Neural cell (in vitro differentiated cells): ENCODE results near the gene SLC6A19. TPM values are rescaled to one million over a fixed set of nuclear protein-coding genes. Genes with fewer than 3 reads are reported as not detected.

Source experiments
- H2AFZ ChIP-seq: fragments of 200-600, 300-800 bp; sonication (generic), shearing (Covaris generic); 2 replicates; pipeline ENCODE4 v1.6.0; 2014; ENCODE audit warnings: low read depth, mild to moderate bottlenecking, antibody characterized with exemption, low read length, moderate library complexity
- H3F3A ChIP-seq: fragments of 200-600 bp; shearing (Covaris generic); 2 replicates; pipeline ENCODE4 v1.6.1; 2016; ENCODE audit warnings: mild to moderate bottlenecking, moderate library complexity, mixed read lengths, antibody characterized with exemption, low read length; ENCODE audit not compliant: insufficient read depth, poor library complexity, severe bottlenecking
- H3K27ac ChIP-seq: fragments of 200-600, 300-800 bp; sonication (generic), shearing (Covaris generic); 2 replicates; pipeline ENCODE4 v1.5.1; 2014; ENCODE audit warnings: mild to moderate bottlenecking, low read length, moderate library complexity
- H3K27me3 ChIP-seq: fragments of 300-800, 200-600 bp; sonication (generic), shearing (Covaris generic); 2 replicates; pipeline ENCODE4 v1.6.0; 2014; ENCODE audit warnings: mild to moderate bottlenecking, low read depth, low read length, moderate library complexity; ENCODE audit not compliant: insufficient read depth
- H3K36me3 ChIP-seq: fragments of 300-800, 200-600 bp; sonication (generic), shearing (Covaris generic); 2 replicates; pipeline ENCODE4 v1.5.1; 2014; ENCODE audit warnings: mild to moderate bottlenecking, antibody characterized with exemption, low read length, moderate library complexity; ENCODE audit not compliant: insufficient read depth
- H3K4me2 ChIP-seq: fragments of 300-800, 200-600 bp; sonication (generic), shearing (Covaris generic); 2 replicates; pipeline ENCODE4 v1.6.0; 2014; ENCODE audit warnings: mild to moderate bottlenecking, low read length
- H3K4me3 ChIP-seq: fragments of 300-800, 200-600 bp; sonication (generic), shearing (Covaris generic); 2 replicates; pipeline ENCODE4 v1.5.1; 2014; ENCODE audit warnings: mild to moderate bottlenecking, low read length, moderate library complexity
- H3K79me2 ChIP-seq: fragments of 200-600 bp; shearing (Covaris generic); replicated peaks from 2 replicates; pipeline ENCODE4 v1.6.0; 2014; ENCODE audit warnings: mild to moderate bottlenecking, low read length, moderate library complexity; ENCODE audit not compliant: insufficient read depth
- H3K9ac ChIP-seq: fragments of 300-800, 200-600 bp; sonication (generic), shearing (Covaris generic); 2 replicates; pipeline ENCODE4 v1.6.1; 2016; ENCODE audit warnings: mild to moderate bottlenecking, low read length, mixed read lengths
- H3K9me2 ChIP-seq: fragments of 200-600 bp; shearing (Covaris generic); 2 replicates; pipeline ENCODE4 v1.6.1; 2016; ENCODE audit warnings: mild to moderate bottlenecking, low read length, mixed read lengths; ENCODE audit not compliant: insufficient read depth
- H3K9me3 ChIP-seq: fragments of 200-600, 300-800 bp; sonication (generic), shearing (Covaris generic); 2 replicates; pipeline ENCODE4 v1.6.1; 2016; ENCODE audit warnings: mild to moderate bottlenecking, mixed run types, low read length, moderate library complexity, mixed read lengths
- H4K20me1 ChIP-seq: fragments of 200-600 bp; shearing (Covaris generic); 2 replicates; pipeline ENCODE4 v1.6.1; 2016; ENCODE audit warnings: mild to moderate bottlenecking, mixed run types; ENCODE audit not compliant: insufficient read depth
- CTCF ChIP-seq: fragments of 450-650 bp; IDR thresholded peaks from 2 replicates; pipeline ENCODE4 v1.5.1; 2014; ENCODE audit warnings: antibody characterized with exemption, mild to moderate bottlenecking, moderate library complexity; ENCODE audit not compliant: poor library complexity, severe bottlenecking
- EP300 ChIP-seq: fragments of 450-650 bp; conservative IDR thresholded peaks from 2 replicates; pipeline ENCODE4 v1.6.1; 2014; ENCODE audit warnings: antibody characterized with exemption, mild to moderate bottlenecking, moderate library complexity; ENCODE audit not compliant: poor library complexity, severe bottlenecking
- EZH2 ChIP-seq: fragments of 200-600, 300-800 bp; shearing (Covaris generic), sonication (generic); IDR thresholded peaks from 2 replicates; pipeline ENCODE4 v1.6.1; 2014; ENCODE audit warnings: antibody characterized with exemption, low read length, borderline replicate concordance, mild to moderate bottlenecking; ENCODE audit not compliant: insufficient read depth, poor library complexity, severe bottlenecking
- MXI1 ChIP-seq: fragments of 450-650 bp; conservative IDR thresholded peaks from 2 replicates; pipeline ENCODE4 v1.6.1; 2014; ENCODE audit warnings: antibody characterized with exemption, mild to moderate bottlenecking; ENCODE audit not compliant: poor library complexity, severe bottlenecking
- POLR2AphosphoS5 ChIP-seq: IDR thresholded peaks from 2 replicates; pipeline ENCODE4 v1.6.1; 2012
- RAD21 ChIP-seq: fragments of 450-650 bp; conservative IDR thresholded peaks from 2 replicates; pipeline ENCODE4 v1.6.1; 2014; ENCODE audit warnings: antibody characterized with exemption, mild to moderate bottlenecking, moderate library complexity
- REST ChIP-seq: IDR thresholded peaks from 2 replicates; pipeline ENCODE4 v1.6.1; 2012; ENCODE audit warnings: borderline replicate concordance
- SMC3 ChIP-seq: fragments of 450-650 bp; conservative IDR thresholded peaks from 2 replicates; pipeline ENCODE4 v1.6.1; 2014; ENCODE audit warnings: antibody characterized with exemption, mild to moderate bottlenecking, moderate library complexity; ENCODE audit not compliant: poor library complexity
- TAF1 ChIP-seq: IDR thresholded peaks from 2 replicates; pipeline ENCODE4 v1.6.1; 2012; ENCODE audit warnings: low read depth
- polyA plus RNA-seq: library from polyadenylated mRNA; depleted of rRNA; stranded (reverse); fragments of >200 nt; gene quantifications from 2 replicates; pipeline ENCODE4 v1.2.3, GENCODE V29; 2014

The SLC6A19 gene
- polyA plus RNA-seq, 1 donor from 2014 or later = not detected

- H3K4me3 ChIP-seq = no peak overlapping the region
- no peaks in the 10 kb centered on the region for H3K9me2 ChIP-seq
- no peak overlapping the region for H3K4me2 ChIP-seq
- H3K27me3 ChIP-seq = peaks cover 5% of the 10 kb centered on the region
- H3K9me3 ChIP-seq = no peaks in the 10 kb centered on the region
- no peaks in the 10 kb centered on the region for H3F3A ChIP-seq
- H4K20me1 ChIP-seq = no peaks in the 10 kb centered on the region
- no peaks in the 10 kb centered on the region for H3K79me2 ChIP-seq
- no peaks in the 10 kb centered on the region for H3K36me3 ChIP-seq
- H3K27ac ChIP-seq = no peak overlapping the region
- no peak overlapping the region for H3K9ac ChIP-seq
- TF ChIP-seq TAF1 = no peak
- no peak for TF ChIP-seq MXI1
- no peak for TF ChIP-seq RAD21
- no peak for TF ChIP-seq REST
- TF ChIP-seq SMC3 = no peak
- no peak for TF ChIP-seq EP300
- no peak for TF ChIP-seq EZH2
- TF ChIP-seq POLR2AphosphoS5 = no peak
- TF ChIP-seq CTCF = no peak
- no peak overlapping the region for H2AFZ ChIP-seq
Observed at GRCh38 chr5:1244976-1245375, 43.6 kb downstream of the SLC6A19 start.

- Histone ChIP-seq H3K79me2 (no peaks in the 10 kb centered on the region), H3K27ac (no peak overlapping the region), H4K20me1 (no peaks in the 10 kb centered on the region), H3F3A (no peaks in the 10 kb centered on the region), H2AFZ (no peak overlapping the region), H3K9me2 (no peaks in the 10 kb centered on the region), H3K9ac (no peak overlapping the region), H3K4me3 (no peak overlapping the region), H3K27me3 (peaks cover 5% of the 10 kb centered on the region), H3K9me3 (no peaks in the 10 kb centered on the region), H3K4me2 (no peak overlapping the region), H3K36me3 (no peaks in the 10 kb centered on the region)
- TF ChIP-seq EP300 = no peak
- TF ChIP-seq CTCF = no peak
- TF ChIP-seq TAF1 = no peak
- TF ChIP-seq EZH2 = no peak
- no peak for TF ChIP-seq POLR2AphosphoS5
- no peak for TF ChIP-seq SMC3
- no peak for TF ChIP-seq MXI1
Observed at GRCh38 chr5:1245905-1246576, 44.6 kb downstream of the SLC6A19 start.
